IMR-90 (cell line): Measurements from ENCODE around the gene IFIT5. TPM values are rescaled to one million over a fixed set of nuclear protein-coding genes. Genes with fewer than 3 reads are reported as not detected.

Experiments
- ATAC-seq: fragments of 200-7000 bp; cut with Tn5 transposase; 2 replicates; pipeline ENCODE4 v1.9.1; 2020; ENCODE audit warnings: low read depth, mild to moderate bottlenecking, moderate library complexity
- BruUV-seq: library from RNA; stranded (reverse); fragments of 400-500 nt; replicated peaks from 2 replicates; lab custom pipeline; 2021; lab: Mats Ljungman, UMichigan
- CTCF ChIA-PET: fragments of 300-600 bp; formaldehyde crosslinking; extraction: SDS; loops from one replicate; lab custom pipeline; 2021; ENCODE audit warnings: antibody characterized with exemption; lab: Yijun Ruan, JAX
- POLR2A ChIA-PET: fragments of 300-600 bp; sonication (Branson Sonifier 250); formaldehyde crosslinking; loops from one replicate; lab custom pipeline; 2022; ENCODE audit warnings: antibody characterized with exemption; ENCODE audit not compliant: unreplicated experiment; lab: Charles Lee
- DNase-seq: peaks from one replicate; pipeline ENCODE4 v3.0.0; 2013
- H2AFZ ChIP-seq: replicated peaks from 2 replicates; pipeline ENCODE3; 2013; ENCODE audit warnings: low read length, mild to moderate bottlenecking; ENCODE audit not compliant: poor library complexity
- H2AK5ac ChIP-seq: 2 replicates; pipeline ENCODE4 v1.6.1; 2013; ENCODE audit warnings: low read depth, low read length, inconsistent platforms
- H2AK9ac ChIP-seq: replicated peaks from 2 replicates; pipeline ENCODE3; 2013; ENCODE audit warnings: mild to moderate bottlenecking, low read depth, low read length, moderate library complexity; ENCODE audit not compliant: poor library complexity
- H2BK120ac ChIP-seq: 2 replicates; pipeline ENCODE4 v1.6.1; 2013; ENCODE audit warnings: low read depth, low read length, inconsistent platforms
- H2BK15ac ChIP-seq: 3 replicates; pipeline ENCODE4 v1.6.1; 2013; ENCODE audit warnings: low read depth, low read length, inconsistent platforms
- H2BK20ac ChIP-seq: 2 replicates; pipeline ENCODE4 v1.6.1; 2013; ENCODE audit warnings: low read depth, mild to moderate bottlenecking, inconsistent platforms, low read length, moderate library complexity
- H2BK5ac ChIP-seq: 2 replicates; pipeline ENCODE4 v1.6.1; 2013; ENCODE audit warnings: mild to moderate bottlenecking, low read depth, low read length, inconsistent platforms; ENCODE audit not compliant: poor library complexity, severe bottlenecking
- H3K14ac ChIP-seq: replicated peaks from 2 replicates; pipeline ENCODE4 v1.6.1; 2013; ENCODE audit warnings: low read depth, low read length, inconsistent platforms
- H3K18ac ChIP-seq: 2 replicates; pipeline ENCODE4 v1.6.1; 2013; ENCODE audit warnings: low read depth, low read length, control low read depth
- H3K23ac ChIP-seq: 2 replicates; pipeline ENCODE4 v1.6.1; 2013; ENCODE audit warnings: low read depth, low read length, inconsistent platforms
- H3K27ac ChIP-seq: 2 replicates; pipeline ENCODE4 v1.5.1; 2013; ENCODE audit warnings: mild to moderate bottlenecking, control low read depth, low read length; ENCODE audit not compliant: insufficient read depth
- H3K27me3 ChIP-seq: 2 replicates; pipeline ENCODE4 v1.6.1; 2013; ENCODE audit warnings: low read length; ENCODE audit not compliant: control insufficient read depth, insufficient read depth
- H3K36me3 ChIP-seq: 2 replicates; pipeline ENCODE4 v1.6.1; 2013; ENCODE audit warnings: low read length, mixed read lengths; ENCODE audit not compliant: control insufficient read depth, insufficient read depth
- H3K4ac ChIP-seq: 2 replicates; pipeline ENCODE4 v1.6.1; 2013; ENCODE audit warnings: low read depth, low read length, inconsistent platforms
- H3K4me1 ChIP-seq: 2 replicates; pipeline ENCODE4 v1.6.1; 2013; ENCODE audit warnings: low read length, mixed read lengths; ENCODE audit not compliant: control insufficient read depth, insufficient read depth
- H3K4me2 ChIP-seq: 2 replicates; pipeline ENCODE4 v1.6.1; 2013; ENCODE audit warnings: low read depth, mild to moderate bottlenecking, control low read depth, low read length, moderate library complexity
- H3K4me3 ChIP-seq: 2 replicates; pipeline ENCODE4 v1.5.1; 2013; ENCODE audit warnings: low read depth, mild to moderate bottlenecking, control low read depth, low read length, moderate library complexity; ENCODE audit not compliant: insufficient read depth
- H3K56ac ChIP-seq: 2 replicates; pipeline ENCODE4 v1.6.1; 2013; ENCODE audit warnings: low read length, inconsistent platforms; ENCODE audit not compliant: insufficient read depth; ENCODE audit errors: extremely low read depth
- H3K79me1 ChIP-seq, 2 experiments: 2 replicates each; pipeline ENCODE4 v1.6.1; 2013; ENCODE audit warnings: low read length in 2 of 2, inconsistent platforms in 1 of 2, low read depth in 1 of 2
- H3K9ac ChIP-seq: 2 replicates; pipeline ENCODE4 v1.6.1; 2013; ENCODE audit warnings: low read depth, low read length, control low read depth
- H3K9me1 ChIP-seq: 2 replicates; pipeline ENCODE4 v1.6.1; 2013; ENCODE audit warnings: low read length, inconsistent platforms; ENCODE audit not compliant: insufficient read depth
- H3K9me3 ChIP-seq: 2 replicates; pipeline ENCODE4 v1.6.1; 2013; ENCODE audit warnings: low read length; ENCODE audit not compliant: control insufficient read depth, insufficient read depth
- H4K20me1 ChIP-seq: 2 replicates; pipeline ENCODE4 v1.6.1; 2013; ENCODE audit warnings: low read length, inconsistent platforms; ENCODE audit not compliant: insufficient read depth
- H4K5ac ChIP-seq: 2 replicates; pipeline ENCODE4 v1.6.1; 2013; ENCODE audit warnings: mild to moderate bottlenecking, low read depth, low read length, control low read depth
- H4K8ac ChIP-seq, 2 experiments: 2 replicates each; pipeline ENCODE4 v1.6.1; 2013; ENCODE audit warnings: low read depth in 2 of 2, low read length in 2 of 2, control low read depth in 1 of 2, inconsistent platforms in 1 of 2
- H4K91ac ChIP-seq: 2 replicates; pipeline ENCODE4 v1.6.1; 2013; ENCODE audit warnings: low read depth, low read length, inconsistent platforms; ENCODE audit not compliant: insufficient read depth
- MAFK ChIP-seq: IDR thresholded peaks from 2 replicates; pipeline ENCODE4 v1.6.1; 2012; ENCODE audit warnings: low read depth, low read length, improper control_type of control experiment
- POLR2A ChIP-seq: IDR thresholded peaks from 2 replicates; pipeline ENCODE4 v1.6.1; 2012; ENCODE audit warnings: mild to moderate bottlenecking, low read depth, low read length
- RCOR1 ChIP-seq: IDR thresholded peaks from 2 replicates; pipeline ENCODE4 v1.6.1; 2012; ENCODE audit warnings: mild to moderate bottlenecking, low read length, improper control_type of control experiment; ENCODE audit not compliant: insufficient replicate concordance
- SMC3 ChIP-seq: fragments of 150-350 bp; IDR thresholded peaks from 2 replicates; pipeline ENCODE4 v1.6.1; 2016; ENCODE audit warnings: low read depth, mild to moderate bottlenecking, antibody characterized with exemption, low read length, moderate library complexity
- dilution Hi-C: fragments of 300-500 bp; cut with HindIII; formaldehyde crosslinking; loops from one replicate; pipeline ENCODE4 v1.14.3; 2018; ENCODE audit warnings: low sequenced_read_pairs; ENCODE audit not compliant: unreplicated experiment
- in situ Hi-C: fragments of 300-500 bp; cut with MboI; formaldehyde crosslinking; loops from 3 replicates; pipeline ENCODE4 v1.14.3; 2019; ENCODE audit warnings: low sequenced_read_pairs, inconsistent platforms, mixed read lengths
- intact Hi-C: fragments of 100-400 bp; cut with micrococcal nuclease; formaldehyde crosslinking; loops from 2 replicates; pipeline ENCODE4 v1.10.0; 2022
- polyA plus RNA-seq, 3 experiments: library from polyadenylated mRNA; depleted of rRNA; stranded (reverse); fragments of >200 nt; gene quantifications; 2 replicates each; pipeline ENCODE4 v1.2.3, GENCODE V29; 2012; ENCODE audit warnings: low replicate concordance in 1 of 3
- total RNA-seq: library from RNA; depleted of rRNA; stranded (reverse); fragments of >200 nt; gene quantifications from 2 replicates; pipeline ENCODE4 v1.2.3, GENCODE V29; 2012

Gene IFIT5
- total and polyA plus RNA-seq, 2 of the 4 experiments (the other 2 are of a cell fraction) = 5.2 to 18.1 TPM

DNA sequence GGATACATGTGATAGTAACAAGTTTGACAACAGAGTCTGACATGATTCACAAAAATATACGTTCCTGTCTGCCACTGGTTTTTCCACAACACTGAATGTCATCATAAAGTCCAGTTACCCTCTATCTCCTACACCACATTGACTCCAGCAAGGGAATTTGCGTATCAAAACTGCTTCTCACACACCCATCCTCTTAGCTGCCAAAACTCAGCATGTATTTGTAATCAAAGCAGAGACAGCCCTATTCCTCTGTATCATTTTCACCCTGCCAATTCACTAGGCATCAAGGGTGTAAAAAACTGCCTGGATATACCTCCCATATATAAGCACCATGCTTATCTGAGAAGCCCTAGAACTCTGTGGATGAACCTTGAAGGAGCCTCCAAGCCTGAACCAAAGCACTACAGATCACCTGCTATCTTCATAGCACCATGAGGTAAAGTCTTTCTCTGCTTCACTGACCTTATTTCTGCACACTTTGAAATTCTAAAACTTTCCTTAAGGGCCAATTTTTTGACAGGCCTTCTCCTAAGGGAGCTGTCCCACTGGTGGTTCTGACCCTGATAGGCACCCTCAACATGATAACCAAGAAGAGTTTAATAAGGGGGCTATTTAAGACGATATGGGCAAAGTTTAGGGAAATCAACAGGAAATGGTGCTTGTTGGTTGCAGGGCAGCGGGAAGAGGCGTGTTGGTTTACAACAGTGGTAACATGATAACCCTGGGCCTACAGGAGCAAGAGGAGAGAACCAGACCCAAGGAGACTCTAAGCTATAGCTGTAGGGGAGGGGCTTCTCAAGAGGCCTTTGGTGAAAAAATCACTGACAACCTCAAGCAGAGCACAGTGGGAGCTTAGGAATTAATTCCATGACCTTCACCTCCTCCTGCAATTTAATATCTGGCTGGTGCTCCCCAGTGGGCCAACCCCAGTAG, 36.4 kb upstream of the IFIT5 start, which contains the start of gene IFIT1B (continued):
- TF ChIP-seq POLR2A = no peak
- TF ChIP-seq MAFK = no peak

DNA sequence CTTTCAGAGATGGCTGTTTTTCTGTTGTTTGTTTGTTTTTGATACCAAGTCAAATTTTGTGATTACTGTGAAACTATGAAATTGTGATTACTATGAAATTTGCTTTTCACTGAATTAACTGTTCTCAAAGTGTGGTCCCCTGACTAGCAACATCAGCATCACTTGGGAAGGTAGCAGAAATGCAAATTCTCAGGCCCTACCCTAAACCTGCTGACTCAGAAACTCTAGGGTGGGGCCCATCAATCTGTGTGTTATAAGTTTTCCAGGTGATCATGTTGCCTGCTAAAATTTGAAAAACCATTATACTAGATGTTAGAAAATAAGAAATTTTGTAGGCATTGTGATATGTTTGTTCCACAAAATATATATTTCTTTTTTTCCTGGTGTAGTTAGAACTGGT, 35.3 kb upstream of the IFIT5 start:
- BruUV-seq = no TSS peak
- in situ Hi-C loops = no loop called here

More for the DNA sequence above, 35.3 kb upstream of the IFIT5 start:
- no peak overlapping the region for H3K23ac ChIP-seq
- DNase-seq (no peak), ATAC-seq (no peak)
- peaks cover 6% of the 10 kb centered on the region for H3K9me1 ChIP-seq
- no peaks in the 10 kb centered on the region for H3K27me3 ChIP-seq
- no peak overlapping the region for H2AFZ ChIP-seq
- H3K9me3 ChIP-seq = no peaks in the 10 kb centered on the region
- CTCF ChIA-PET = interaction anchor here (1.1 kb wide), 1 partner anchor 10 kb away, joined by 3 read pairs; no protein-coding TSS in a partner anchor
- H2AK5ac ChIP-seq = no peak overlapping the region
- H3K79me1 ChIP-seq = no peaks in the 10 kb centered on the region
- H3K14ac ChIP-seq = no peak overlapping the region
- H2AK9ac ChIP-seq = no peak overlapping the region
- H4K20me1 ChIP-seq = peaks cover 8% of the 10 kb centered on the region; the same call in 1 of the 2 replicates
- H3K27ac ChIP-seq = no peak overlapping the region
- dilution Hi-C loops (no loop called here), intact Hi-C loops (no loop called here)
- H2BK20ac ChIP-seq = no peak overlapping the region
- H4K8ac ChIP-seq = no peak overlapping the region
- H3K4me3 ChIP-seq = no peak overlapping the region
- H3K4me1 ChIP-seq = peaks cover 6% of the 10 kb centered on the region
- no peak overlapping the region for H2BK120ac ChIP-seq
- no peak for TF ChIP-seq SMC3
- TF ChIP-seq RCOR1 = no peak
- no peak overlapping the region for H3K18ac ChIP-seq
- H3K4ac ChIP-seq = no peak overlapping the region
- H3K56ac ChIP-seq = no peak overlapping the region
- no peak overlapping the region for H2BK15ac ChIP-seq
- no peak overlapping the region for H4K91ac ChIP-seq
- H3K36me3 ChIP-seq = no peaks in the 10 kb centered on the region
- H3K4me2 ChIP-seq = no peak overlapping the region
- no peak overlapping the region for H4K5ac ChIP-seq
- no peak overlapping the region for H3K9ac ChIP-seq
- no peak overlapping the region for H2BK5ac ChIP-seq
- POLR2A ChIA-PET = no interaction called here
